ENCODE measurements around the gene TPP1.

Gene TPP1

DNA sequence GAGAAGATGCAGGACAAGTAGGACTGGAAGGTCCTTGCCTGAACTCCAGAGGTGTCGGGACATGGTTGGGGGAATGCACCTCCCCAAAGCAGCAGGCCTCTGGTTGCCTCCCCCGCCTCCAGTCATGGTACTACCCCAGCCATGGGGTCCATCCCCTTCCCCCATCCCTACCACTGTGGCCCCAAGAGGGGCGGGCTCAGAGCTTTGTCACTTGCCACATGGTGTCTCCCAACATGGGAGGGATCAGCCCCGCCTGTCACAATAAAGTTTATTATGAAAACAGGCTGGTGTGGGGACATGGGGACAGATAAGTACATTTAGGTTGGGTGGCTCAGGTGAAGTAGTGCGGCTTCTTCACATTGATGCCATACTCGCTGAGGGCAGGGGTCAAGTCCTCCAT, 8.6 kb downstream of the TPP1 start:
- DNase-seq: no peak

DNA sequence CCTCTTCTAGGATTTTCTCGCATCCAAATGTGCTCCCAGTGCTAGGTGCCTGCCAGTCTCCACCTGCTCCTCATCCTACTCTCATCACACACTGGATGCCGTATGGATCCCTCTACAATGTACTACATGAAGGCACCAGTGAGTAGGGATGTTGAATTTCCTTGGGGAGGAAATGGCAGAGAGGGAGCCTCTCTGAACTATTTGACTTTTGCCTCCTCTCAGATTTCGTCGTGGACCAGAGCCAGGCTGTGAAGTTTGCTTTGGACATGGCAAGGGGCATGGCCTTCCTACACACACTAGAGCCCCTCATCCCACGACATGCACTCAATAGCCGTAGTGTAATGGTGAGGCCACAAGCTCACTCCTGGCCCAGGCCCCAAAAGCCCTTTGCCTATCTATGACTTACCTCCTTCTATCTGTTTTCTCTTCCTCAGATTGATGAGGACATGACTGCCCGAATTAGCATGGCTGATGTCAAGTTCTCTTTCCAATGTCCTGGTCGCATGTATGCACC, 9.7 kb downstream of the TPP1 start:
- no peak for DNase-seq

DNA sequence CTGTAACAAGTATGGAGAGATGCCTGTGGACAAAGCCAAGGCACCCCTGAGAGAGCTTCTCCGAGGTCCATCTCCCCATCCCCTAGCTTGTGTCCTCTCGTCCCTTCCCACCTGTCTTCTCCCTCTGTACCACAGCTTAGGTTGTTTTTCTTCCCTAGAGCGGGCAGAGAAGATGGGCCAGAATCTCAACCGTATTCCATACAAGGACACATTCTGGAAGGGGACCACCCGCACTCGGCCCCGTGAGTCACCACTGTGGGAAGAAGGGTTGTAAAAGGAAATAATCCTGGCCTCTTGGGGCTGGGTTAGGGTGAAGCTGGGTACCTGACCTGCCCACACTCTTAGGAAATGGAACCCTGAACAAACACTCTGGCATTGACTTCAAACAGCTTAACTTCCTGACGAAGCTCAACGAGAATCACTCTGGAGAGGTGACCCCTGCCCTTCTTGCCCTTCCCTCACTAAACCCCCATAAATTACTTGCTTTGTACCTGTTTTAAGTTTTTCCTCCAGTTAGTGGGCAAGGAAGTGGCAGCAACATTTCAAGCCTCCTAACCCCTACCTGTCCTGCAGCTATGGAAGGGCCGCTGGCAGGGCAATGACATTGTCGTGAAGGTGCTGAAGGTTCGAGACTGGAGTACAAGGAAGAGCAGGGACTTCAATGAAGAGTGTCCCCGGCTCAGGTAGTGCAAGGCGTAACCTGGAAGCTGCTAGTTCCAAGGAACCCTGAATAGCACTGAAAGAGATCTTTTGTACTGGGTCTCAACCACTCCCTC, 10.3 kb downstream of the TPP1 start:
- DNase-seq: no peak

DNA sequence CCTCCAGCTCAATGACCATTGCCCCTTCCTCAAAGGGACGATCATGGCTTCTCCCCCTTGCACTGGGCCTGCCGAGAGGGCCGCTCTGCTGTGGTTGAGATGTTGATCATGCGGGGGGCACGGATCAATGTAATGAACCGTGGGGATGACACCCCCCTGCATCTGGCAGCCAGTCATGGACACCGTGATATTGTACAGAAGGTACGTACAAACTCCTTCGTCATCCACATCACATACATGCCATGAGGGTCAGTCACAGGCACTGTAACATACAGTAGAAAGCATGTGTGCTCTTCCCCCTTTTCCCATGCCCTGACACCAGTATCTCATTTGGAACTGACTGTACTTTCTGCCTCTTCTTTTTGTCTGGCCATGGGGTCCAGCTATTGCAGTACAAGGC, 11.2 kb downstream of the TPP1 start:
- DNase-seq: no peak

GRCh38 chr11:6607190-6607795, 11.9 kb downstream of the TPP1 start:
- peak; percentile 28 for DNase-seq

DNA sequence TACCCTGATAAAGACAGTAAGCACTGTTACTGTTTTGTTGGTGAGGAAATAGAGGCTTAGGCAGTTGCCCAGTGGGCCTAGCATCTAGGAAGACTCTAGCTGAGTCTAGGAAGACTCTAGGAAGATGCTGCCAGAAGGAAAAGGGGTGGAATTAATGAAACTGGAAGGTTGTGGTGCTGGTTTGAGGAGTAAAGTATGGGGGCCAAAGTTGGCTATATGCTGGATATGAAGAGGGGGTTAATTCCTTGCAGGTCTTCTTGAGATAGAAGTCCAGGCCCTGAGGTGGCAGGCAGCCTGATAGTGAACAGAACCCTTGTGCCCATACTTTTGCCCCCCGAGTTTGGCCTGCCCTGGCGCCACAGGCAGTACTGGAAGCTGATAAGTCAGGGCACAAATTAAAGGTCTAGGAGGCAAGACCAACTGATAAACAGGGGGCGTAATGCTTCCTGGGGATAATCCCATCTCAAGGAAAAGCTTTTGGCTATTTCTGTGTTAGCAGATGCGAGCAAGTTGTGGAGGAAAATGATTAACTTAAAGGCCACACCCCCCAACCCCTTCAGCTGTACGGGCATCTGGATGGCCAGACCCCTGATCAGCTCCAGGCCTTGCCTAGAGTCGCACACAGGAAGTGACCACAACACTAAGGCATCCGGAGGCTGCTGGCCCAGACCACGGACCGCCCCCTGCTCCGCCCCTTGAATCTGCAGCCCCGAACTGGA, 12.6 kb downstream of the TPP1 start:
- peak; percentile 76 for DNase-seq

- DNase-seq: no peak
Observed at GRCh38 chr11:6604790-6605189, 14.4 kb downstream of the TPP1 start.

DNA sequence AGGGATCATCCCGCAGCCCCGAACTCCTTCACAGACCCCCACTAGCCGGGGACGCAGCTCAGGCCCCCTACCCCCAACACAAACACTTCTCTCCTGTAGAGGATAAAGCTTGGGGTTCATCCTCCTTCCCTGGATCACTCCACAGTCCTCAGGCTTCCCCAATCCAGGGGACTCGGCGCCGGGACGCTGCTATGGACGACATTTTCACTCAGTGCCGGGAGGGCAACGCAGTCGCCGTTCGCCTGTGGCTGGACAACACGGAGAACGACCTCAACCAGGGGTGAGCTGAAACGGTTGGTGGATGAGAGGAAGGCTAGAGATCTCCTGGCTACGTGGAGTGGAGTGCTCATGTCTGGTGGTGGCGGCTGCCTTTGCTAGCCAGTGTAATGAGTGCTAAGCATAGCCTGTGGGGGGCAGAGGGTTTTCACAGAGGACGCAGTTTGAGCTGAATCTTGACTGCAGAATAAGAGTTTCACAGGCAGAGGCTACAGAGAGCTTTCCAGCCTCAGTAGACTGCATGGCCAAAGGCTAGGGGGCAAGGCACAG, 15.1 kb downstream of the TPP1 start:
- peak; percentile 62 for DNase-seq

DNA sequence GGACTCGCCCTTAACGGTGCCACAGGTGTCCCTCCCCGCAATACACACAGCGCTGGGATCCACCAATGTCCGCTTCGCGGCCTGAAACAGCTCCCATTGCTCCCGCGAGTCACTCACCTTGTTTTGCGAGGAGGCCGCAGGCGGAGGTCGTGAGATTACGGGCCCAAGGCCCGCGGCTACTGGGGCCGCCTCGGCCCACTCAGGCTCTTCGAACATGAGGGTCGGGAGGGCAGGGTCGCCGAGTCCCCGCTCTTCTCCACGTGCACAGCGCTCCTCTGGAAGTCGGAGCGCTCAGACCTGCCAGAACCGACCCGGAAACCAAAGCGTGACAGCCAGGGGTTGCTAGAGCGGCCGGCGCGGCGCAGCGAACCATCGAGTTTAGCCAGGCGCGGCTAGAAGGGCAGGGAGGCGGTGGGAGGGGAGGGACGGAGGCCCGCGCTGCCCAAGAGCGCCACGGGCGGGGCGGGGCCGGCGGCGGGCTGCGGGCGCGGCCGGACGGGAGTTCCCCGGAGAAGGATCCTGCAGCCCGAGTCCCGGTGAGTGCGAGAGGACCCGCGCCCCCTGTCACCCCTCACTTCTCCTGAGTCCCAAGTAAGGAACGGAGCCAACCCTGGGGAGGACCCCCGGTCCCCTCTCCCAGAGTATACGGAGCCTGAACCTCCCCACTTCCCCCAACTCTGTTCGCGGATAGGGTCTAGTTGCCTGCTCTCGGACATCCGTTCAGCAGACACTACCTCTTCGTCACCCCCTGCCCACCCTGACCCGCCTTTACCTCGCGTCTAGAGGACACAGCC, 15.7 kb downstream of the TPP1 start, which contains the start of the genes ILK and RRP8:
TSS of gene ILK (plus strand) at position 488 of the 794 bp plus-strand sequence. CDS start 498 bp downstream, outside the sequence.
TSS of gene RRP8 (minus strand) at position 330 of the 794 bp plus-strand sequence. CDS start at position 216, 114 bp downstream.
- DNase-seq: peak; percentile 94

DNA sequence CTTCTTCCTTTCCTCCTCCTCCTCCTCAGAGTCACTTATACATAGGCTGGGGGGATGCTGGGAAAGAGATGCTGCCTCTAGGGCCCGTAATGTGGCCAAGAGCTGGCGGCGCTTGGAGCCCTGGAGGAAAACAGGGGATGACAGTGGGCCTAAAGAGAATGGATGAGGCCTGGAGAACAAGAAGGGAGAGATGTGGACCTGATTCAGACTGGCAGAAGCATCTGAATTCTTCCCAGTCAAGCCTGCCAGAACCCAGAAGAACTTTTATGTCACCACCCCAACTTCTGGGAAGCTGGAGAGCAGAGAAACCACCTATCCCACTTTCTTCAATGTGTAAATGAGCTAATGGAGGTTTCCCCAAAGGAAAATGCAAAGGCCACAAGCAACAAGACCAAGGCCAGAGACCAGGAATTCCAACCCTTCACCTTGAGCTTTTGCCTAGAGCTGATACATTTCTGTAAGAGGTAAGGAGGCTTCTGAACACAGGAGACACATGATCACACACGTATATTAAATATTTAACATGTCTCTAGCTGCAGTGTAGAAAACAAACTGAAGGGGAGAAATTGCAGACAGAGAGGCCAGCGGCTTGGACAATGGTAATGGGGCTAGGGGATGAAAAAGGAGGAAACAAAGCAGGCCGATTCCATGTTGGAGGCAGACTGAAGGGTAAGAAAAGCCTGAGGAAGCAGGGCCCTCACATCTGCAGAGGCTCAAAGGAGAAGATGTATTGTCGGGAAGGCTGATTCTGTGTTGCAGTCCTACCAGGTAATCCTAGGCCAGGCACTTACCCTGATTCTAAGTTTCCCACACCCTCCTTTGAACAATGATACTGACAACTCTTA, 16.9 kb downstream of the TPP1 start:
- DNase-seq: no peak

DNA sequence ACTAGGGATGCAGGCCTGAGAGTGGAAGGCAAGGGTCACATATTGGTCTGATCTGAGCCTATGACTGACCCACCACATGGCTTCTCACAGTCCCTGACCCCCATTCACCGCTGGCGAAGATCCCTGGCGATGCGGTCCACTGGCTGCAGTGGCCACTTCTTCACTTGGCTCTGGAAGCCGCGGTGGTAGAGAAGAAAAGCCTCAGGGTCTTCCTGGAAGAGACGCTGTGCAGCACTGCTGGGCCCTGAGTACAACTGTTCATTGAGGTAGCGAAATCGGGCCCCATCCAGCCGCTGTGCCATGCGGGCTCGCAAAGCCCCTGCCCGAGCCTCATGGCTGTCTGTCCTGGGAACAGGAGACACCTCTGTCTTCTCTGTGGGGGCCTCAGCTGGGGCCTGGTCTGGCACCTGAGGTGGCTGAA, 18.2 kb downstream of the TPP1 start:
- DNase-seq: no peak

GRCh38 chr11:6599881-6600390, 19.3 kb downstream of the TPP1 start:
- no peak for DNase-seq

DNA sequence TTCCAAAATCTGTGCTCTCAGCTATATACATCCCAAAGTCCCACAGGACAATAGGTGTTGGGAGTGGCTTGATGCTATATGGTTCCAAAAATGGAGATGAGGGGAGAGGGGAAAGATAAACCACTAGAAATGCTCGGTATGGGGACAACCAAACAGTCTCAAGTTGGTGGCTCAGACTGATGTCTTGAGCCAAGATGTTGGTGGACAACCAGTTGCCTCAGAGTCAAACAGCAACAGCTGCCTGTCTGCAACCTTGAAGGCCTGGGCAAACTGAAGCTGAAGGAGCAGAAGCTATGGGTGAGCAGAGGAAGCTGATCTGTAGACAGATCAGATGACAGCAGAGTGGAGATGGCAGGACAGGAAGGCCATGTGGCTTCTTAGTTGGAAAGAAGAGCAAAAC, 19.8 kb downstream of the TPP1 start:
- DNase-seq: no peak

GRCh38 chr11:6598555-6598954, 20.7 kb downstream of the TPP1 start:
- DNase-seq: no peak

DNA sequence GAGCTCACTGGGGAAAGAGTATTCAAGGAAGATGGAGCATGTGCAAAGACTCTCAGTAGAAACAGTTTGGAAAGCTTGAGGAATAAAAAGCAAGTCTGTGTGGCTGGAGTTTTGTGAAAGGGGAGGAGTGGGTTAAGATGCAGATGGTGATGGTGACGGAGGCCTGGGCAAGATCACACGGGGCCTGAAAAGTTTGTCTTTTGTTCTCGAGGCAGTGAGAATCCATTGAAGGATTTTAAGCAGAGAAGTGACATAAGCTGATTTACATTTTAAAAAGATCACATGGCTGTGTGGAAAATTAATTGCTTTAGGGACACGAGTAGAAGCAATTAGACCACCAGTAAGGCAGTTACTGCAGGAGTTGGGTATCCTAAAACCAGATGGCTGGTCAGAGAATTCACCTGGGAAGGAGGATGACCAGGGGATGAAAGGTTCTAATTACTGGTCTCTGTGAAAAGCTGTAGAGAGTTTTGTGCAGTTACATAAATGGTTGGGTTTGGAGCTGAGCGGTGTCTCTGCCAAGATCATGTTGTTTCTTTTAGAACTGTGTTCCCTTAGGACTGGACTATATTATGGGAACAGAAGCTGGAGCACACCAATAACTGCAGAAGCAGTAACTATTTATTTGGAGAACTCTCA, 22.9 kb downstream of the TPP1 start:
- no peak for DNase-seq

DNA sequence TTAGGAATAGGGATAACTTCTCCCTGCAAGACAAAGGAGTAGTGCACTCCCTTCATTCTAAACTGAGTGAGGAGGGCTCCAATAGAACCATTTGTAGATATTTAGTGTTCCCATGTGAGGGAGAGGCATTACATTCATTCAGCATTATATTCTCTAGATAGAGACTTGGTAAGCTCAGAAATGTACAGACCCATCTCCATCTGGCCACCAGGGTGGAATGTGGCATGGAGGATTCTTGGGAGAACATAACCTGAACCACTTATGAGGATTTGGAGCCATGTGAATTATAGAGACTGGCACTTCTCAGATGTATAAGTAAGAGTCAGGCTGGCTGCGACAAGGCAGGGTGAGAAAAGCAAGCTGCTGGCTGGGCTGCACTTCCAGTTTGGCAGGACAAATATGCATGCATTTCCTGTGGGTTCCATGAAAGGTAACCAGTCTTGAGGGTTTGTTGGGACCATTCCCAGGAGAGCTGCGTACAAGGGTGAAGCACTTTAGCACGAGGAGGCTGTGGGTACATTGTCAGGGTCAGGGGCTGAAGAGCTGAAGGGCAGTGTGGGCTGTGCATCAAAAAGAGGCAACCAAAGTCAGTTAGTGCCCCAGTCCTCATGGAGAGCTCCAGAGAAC, 25.0 kb downstream of the TPP1 start:
- no peak for DNase-seq

GRCh38 chr11:6588018-6588417, 31.2 kb downstream of the TPP1 start:
- DNase-seq: no peak

- DNase-seq: no peak
Observed at GRCh38 chr11:6587360-6587953, 31.8 kb downstream of the TPP1 start.
